ENCODE measurements around the gene VARS2.

GRCh38 chr6:30918670-30919069 is 4.6 kb downstream of the VARS2 start:
- no peak for TF ChIP-seq CTCF (IDR thresholded peaks at IDR 0.05)
- no peak for TF ChIP-seq POLR2A (IDR thresholded peaks at IDR 0.05)
